NCI-H510A (cell line): ENCODE data around the gene DENND2A.
"Not testable (repeated sequence)": the region's sequence is repeated elsewhere in the genome, so short reads cannot be mapped to it uniquely, and the experiment has no call there.

Source experiments
- DNase-seq: peaks from one replicate; lab custom pipeline; 2025; lab: John Stamatoyannopoulos, UW

DENND2A gene

GRCh38 chr7:140673063-140673773, 32.6 kb upstream of the DENND2A start:
- DNase-seq: peak; percentile 52

DNA sequence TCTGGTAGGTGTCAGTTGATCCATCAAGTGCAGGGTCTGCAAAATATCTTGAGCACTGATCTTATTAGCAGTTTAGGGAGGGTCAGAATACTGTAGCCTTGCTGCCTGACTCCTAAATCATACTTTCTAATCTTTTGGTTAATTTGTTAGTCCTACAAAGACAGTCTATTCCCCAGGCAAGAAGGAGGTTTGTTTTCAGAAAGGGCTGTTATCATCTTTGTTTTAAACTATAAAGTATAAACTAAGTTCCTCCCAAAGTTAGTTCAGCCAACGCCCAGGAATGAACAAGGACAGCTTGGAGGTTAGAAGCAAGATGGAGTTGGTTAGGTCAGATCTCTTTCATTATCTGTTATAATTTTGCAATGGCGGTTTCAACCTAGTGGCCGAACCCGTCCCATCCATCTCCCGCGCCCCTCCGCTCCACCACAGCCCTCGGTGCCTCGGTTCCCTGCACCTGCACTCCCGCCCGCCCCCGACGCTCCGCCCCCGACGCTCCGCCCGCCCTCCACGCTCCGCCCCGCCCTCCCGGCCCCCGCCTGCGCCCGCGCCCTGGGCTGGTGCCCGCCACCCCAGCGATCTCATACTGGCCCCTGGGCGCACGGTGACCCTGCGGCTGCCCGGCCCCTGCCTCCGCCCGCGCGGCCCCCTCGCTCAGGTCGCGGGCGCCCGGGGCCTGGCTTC, 31.9 kb upstream of the DENND2A start, which contains the start of gene ADCK2:
ADCK2 (plus strand) TSS at position 564 of the 681 bp plus-strand sequence. CDS start 386 bp downstream, outside the sequence.
- peak; percentile 17 for DNase-seq

DNA sequence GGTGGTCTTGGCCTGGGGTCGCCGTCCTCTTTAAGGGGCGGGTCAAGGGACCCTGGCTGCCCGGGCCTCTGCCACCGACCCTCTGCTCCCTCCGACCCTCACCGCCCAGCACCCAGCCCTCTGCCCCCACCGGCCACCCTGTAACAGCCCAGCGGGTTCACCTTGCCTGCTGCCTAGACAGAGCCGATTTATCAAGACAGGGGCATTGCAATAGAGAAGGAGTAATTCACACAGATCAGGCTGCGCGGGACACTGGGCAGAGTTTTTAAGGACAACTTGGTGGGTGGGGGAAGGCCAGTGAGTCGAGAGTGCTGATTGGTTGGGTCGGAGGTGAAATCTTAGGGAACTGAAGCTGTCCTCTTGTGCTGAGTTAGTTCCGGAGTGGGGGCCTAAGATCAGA, 31.4 kb upstream of the DENND2A start:
- no peak for DNase-seq

- DNase-seq: no peak
These were observed 29.8 kb upstream of the DENND2A start for GRCh38 chr7:140670343-140670935.

GRCh38 chr7:140669862-140670261, 29.2 kb upstream of the DENND2A start:
- not testable (repeated sequence) for DNase-seq

DNA sequence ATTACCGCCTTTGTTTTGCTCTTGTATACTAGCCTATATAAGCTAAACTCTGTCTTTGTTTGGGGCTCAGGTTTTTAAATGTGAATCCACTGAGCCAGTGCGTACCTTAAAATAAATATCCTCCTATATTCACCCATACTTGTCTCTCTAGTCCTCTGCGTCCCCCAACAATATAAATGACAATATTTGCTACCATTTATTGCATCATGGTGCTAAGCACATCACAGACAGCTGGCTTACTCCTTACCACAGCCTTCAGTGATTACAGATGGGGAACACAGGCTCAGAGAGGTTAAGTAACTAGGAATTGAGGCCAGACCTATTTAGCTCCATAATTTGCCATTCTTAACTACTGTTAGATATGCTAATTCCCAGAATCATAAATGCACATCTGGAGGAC, 28.7 kb upstream of the DENND2A start:
- no peak for DNase-seq

- no peak for DNase-seq
These were observed 28.0 kb upstream of the DENND2A start for GRCh38 chr7:140668641-140669040.

DNA sequence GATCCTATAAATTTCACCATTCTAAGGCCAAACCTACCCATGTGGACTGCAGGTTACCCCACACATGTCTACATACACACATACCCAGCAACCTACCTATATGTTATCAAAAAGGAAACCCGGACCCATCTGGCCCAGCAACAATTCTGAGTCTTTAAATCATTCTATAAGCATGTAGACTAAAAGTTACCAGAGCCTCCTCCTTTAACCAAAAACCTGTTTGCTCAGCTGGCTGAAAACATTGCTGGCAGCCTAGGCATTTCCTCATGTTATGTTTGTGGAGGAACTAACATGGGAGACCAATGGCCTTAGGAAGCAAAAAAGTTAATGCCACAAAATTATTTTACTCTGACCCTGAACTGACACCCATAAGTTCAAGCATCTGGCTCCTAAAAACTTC, 26.9 kb upstream of the DENND2A start:
- DNase-seq: no peak

- not testable (repeated sequence) for DNase-seq
These were observed 22.3 kb upstream of the DENND2A start for GRCh38 chr7:140662938-140663337.

GRCh38 chr7:140661124-140661523, 20.5 kb upstream of the DENND2A start:
- DNase-seq: no peak

DNA sequence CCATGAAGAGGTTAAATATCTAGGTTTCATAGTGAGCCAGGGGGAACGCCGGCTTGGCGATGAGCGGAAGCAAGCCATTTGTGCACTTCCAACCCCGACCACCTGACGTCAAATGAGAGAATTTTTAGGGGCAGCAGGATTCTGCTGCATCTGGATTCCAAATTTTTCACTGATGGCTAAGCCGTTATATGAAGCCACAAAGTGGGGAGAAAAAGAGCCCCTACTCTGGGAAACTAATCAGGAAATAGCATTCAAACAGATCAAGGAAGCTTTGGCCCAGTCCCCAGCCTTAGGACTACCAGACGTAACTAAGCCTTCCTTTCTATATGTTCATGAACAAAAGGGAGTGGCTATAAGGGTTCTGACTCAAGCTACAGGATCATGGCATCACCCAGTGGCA, 19.2 kb upstream of the DENND2A start:
- DNase-seq: no peak

DNA sequence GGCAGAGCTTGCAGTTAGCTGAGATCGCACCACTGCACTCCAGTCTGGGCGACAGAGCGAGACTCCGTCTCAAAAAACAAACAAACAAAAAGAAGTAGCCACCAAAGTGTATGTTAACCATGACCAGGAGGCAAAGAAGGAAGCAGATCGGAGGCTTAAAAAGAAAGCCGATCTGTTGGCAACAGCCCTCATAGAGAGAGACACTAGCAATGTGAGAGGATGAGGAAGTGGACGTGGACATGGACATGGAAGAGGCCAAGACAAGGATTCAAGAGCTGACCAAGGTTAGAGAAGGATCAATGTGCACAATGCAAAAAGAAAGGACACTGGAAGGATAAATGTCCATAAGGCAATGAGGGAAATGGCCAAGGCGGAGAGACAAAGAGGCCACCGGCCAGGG, 17.3 kb upstream of the DENND2A start:
- DNase-seq: no peak

DNA sequence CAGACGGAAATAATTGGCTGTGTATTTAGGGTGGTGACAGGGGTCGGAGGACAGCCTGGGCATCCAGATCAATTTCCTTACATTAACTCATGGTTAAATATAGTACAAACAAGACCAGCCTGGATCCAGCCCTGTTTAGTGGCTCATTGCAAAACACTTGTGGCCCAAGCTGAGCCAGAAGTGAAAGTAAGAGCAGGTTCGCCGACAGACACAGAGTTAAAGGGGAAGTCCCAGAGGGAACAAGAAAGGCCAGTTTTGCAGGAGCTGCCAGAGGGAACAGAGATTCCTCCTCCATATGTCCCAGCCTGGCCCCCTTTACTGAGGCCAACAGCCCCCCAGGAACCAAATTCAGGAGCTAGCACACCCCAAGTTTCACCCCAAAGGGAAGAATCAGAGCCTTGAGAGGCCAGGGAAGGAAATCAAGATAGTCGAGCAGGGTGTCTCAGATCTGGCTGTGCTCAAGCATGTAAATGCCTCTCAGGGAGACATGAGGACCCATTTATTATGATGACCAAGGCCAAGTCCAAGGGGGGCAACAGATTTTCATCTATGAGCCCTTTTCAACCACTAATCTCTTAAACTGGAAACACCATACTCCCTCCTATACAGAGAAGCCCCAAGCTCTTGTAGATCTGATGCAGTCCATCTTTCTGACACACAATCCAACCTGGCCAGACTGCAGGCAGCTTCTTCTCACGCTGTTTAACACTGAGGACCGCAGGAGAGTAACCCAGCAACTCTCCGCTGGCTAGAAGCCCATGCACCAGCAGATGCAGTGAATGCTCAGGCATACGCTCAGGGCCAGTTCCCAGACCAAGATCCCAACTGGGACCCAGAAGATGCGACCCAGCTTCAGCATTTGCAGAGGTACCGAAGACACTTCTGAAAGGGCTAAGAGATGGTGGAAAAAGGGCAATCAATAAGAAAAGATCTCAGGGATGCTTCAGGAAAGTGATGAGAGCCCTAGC, 16.2 kb upstream of the DENND2A start:
- peak; percentile 54 for DNase-seq

- DNase-seq: no peak
These were observed 15.1 kb upstream of the DENND2A start for GRCh38 chr7:140655511-140656408.

DNA sequence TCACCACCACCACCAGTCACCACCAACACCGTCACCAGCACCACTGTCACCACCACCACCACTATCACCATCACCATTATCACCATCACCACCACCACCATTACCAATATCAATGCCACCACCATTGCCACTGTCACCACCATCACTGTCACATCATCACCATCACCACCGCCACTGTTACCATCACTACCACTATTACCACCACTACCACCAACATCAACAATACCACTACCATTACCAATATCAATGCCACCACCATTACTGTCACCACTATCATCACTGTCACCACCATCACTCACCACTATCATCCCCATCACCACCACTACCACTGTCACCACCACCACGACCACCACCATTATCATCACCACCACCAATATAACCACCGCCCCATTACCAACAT, 14.0 kb upstream of the DENND2A start:
- DNase-seq: no peak

DNA sequence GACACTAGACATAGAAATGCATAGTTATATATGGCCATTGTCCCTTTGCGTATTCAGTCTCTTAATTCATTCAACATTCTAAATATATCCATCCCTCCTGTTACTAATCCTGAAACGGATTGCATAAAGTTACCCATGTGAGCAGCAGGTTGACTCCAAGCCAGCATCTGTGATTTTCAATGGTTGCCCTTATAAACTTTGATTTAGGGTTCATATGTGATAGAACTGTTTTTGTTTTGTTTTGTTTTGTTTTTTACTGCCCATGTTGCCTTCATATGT, 13.4 kb upstream of the DENND2A start:
- no peak for DNase-seq

DNA sequence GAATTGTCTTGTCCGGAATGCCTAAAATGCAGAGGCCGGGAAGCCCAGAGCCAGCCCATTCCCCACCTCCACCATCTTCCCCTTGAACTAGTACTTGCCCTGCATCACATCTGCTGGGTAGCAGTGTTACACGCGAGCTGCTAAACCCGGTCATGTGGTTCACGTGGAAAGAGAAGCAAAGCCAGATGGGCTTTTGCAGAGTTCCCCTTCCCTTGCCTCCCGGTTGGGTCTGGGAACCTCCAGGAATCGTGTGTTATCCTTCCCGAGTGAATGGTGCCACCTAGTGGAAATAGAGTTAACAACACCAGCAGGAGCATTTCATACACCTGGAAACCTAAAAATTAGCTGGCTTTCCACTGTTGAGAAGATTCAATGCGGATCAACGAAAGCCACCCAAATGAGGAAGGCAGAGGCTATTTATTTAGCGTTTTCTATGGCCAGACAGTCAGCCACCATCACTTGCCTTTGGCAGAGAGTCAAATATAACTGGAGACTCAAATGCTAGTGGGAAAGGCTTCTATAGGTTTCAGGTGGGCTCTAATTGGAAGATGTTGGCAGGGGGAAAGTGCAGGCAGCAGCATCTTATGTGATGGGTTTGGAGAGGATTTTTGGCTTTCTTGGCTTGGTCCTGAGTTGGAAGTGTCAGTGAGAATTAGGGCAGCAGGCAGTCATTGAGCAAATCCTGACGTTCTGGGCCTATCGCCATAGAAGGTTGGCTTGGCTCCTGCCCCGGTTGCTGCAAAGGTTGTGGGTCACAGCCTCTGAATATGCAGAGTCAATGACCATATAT, 12.9 kb upstream of the DENND2A start:
- peak; percentile 36 for DNase-seq

- no peak for DNase-seq
These were observed 9.8 kb upstream of the DENND2A start for GRCh38 chr7:140650367-140650766.

GRCh38 chr7:140649556-140650205, 9.1 kb upstream of the DENND2A start:
- DNase-seq: no peak
